Measurements from ENCODE around the gene RLN1. TPM values are rescaled to one million over a fixed set of nuclear protein-coding genes. Genes with fewer than 3 reads are reported as not detected.
"Not testable (repeated sequence)": the region's sequence is repeated elsewhere in the genome, so short reads cannot be mapped to it uniquely, and the experiment has no call there.

RLN1 gene, protein sequence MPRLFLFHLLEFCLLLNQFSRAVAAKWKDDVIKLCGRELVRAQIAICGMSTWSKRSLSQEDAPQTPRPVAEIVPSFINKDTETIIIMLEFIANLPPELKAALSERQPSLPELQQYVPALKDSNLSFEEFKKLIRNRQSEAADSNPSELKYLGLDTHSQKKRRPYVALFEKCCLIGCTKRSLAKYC
- total RNA-seq = not detected

DNA sequence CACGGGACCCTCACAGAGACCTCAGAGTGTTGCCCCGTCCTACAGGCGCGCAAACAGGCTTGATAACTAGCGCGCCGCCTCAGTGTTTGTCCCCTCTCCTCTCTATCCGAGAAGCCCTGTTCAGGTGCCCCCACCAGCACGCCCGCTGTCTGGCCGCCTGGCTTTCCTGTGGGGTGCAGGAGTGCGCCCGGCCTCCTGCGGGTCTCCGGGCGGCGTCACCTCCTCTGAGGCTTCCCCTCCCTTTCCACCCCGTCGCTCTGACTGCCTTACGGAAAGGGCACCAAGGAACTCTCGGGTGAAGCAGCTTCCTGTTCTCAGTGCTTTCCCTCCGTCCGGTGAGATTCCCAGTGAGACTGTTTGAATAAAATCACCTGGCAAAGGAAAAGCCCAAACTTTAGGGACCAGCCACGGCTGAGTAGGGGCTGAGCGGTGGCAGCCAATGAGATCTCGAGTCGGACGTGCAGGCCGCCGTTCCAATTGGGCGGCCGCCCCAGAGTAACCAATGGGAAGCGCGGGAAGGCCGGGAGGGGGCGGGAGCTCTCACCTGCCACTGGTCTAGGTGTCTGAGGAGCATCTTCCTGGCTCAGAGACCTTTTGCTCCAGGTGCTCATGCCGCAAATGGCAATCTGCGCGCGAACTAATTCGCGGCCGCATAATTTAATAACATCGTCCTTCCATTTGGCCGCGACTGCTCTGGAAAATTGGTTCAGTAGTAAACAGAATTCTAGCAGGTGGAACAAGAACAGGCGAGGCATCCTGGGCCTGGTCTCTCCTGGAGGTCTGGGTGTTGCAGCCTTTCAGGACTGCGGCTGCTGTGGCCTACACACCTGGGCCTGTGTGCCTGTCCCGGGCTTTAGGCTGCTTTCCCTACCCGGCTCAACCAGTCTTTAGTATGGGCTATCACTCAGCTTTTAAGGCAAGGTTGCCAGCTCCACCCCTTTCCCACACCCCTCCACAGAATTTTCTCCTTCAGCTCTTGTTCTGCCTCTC, at the start of gene RLN1:
TSS of gene RLN1 (minus strand) at position 885 of the 990 bp plus-strand sequence. CDS start at position 755, 130 bp downstream.
- WGBS = 23% methylated on average over 14 of the region's 50 CpGs
- H3K27ac ChIP-seq; DNase-seq (ENCODE audit: low spot score in 2 of 2); H3K27me3 ChIP-seq; H3K4me1 ChIP-seq; H3K9me3 ChIP-seq; H3K4me3 ChIP-seq; H3K36me3 ChIP-seq: not testable (repeated sequence)

- no peaks in the 10 kb centered on the region for H3K4me1 ChIP-seq
- no peak overlapping the region for H3K4me3 ChIP-seq
- TF ChIP-seq POLR2AphosphoS5 (IDR thresholded peaks at IDR 0.05) = no peak
- TF ChIP-seq EP300 (IDR thresholded peaks at IDR 0.05) = no peak
- TF ChIP-seq CTCF (IDR thresholded peaks at IDR 0.05) = no peak
- TF ChIP-seq POLR2A (IDR thresholded peaks at IDR 0.05) = no peak
- H3K36me3 ChIP-seq = no peaks in the 10 kb centered on the region
- DNase-seq (ENCODE audit: low spot score in 2 of 2) = no peak
- no peak overlapping the region for H3K27ac ChIP-seq
- H3K27me3 ChIP-seq = no peaks in the 10 kb centered on the region
- H3K9me3 ChIP-seq = no peaks in the 10 kb centered on the region
- WGBS = 62% methylated on average over 3 of the region's 3 CpGs
Observed at GRCh38 chr9:5389109-5389732, 49.5 kb upstream of the RLN1 start.

- H3K36me3 ChIP-seq = no peaks in the 10 kb centered on the region
- no peak overlapping the region for H3K27ac ChIP-seq
- no peaks in the 10 kb centered on the region for H3K4me1 ChIP-seq
- H3K27me3 ChIP-seq = no peaks in the 10 kb centered on the region
- H3K9me3 ChIP-seq = no peaks in the 10 kb centered on the region
- DNase-seq (ENCODE audit: low spot score in 2 of 2) = no peak
- WGBS = 90% methylated on average over 5 of the region's 5 CpGs
- no peak for TF ChIP-seq POLR2AphosphoS5 (IDR thresholded peaks at IDR 0.05)
- TF ChIP-seq CTCF (IDR thresholded peaks at IDR 0.05) = no peak
- no peak for TF ChIP-seq EP300 (IDR thresholded peaks at IDR 0.05)
- no peak for TF ChIP-seq POLR2A (IDR thresholded peaks at IDR 0.05)
- H3K4me3 ChIP-seq = no peak overlapping the region
Observed at GRCh38 chr9:5388026-5388819, 48.5 kb upstream of the RLN1 start.

- H3K27me3 ChIP-seq = no peaks in the 10 kb centered on the region
- no peaks in the 10 kb centered on the region for H3K4me1 ChIP-seq
- no peaks in the 10 kb centered on the region for H3K9me3 ChIP-seq
- no peak overlapping the region for H3K4me3 ChIP-seq
- peaks cover 12% of the 10 kb centered on the region for H3K36me3 ChIP-seq
- DNase-seq (ENCODE audit: low spot score in 2 of 2) = no peak
- no peak for TF ChIP-seq POLR2A (IDR thresholded peaks at IDR 0.05)
- no peak for TF ChIP-seq POLR2AphosphoS5 (IDR thresholded peaks at IDR 0.05)
- no peak for TF ChIP-seq CTCF (IDR thresholded peaks at IDR 0.05)
- no peak for TF ChIP-seq EP300 (IDR thresholded peaks at IDR 0.05)
- H3K27ac ChIP-seq = no peak overlapping the region
Observed at GRCh38 chr9:5384436-5384835, 44.8 kb upstream of the RLN1 start.

DNA sequence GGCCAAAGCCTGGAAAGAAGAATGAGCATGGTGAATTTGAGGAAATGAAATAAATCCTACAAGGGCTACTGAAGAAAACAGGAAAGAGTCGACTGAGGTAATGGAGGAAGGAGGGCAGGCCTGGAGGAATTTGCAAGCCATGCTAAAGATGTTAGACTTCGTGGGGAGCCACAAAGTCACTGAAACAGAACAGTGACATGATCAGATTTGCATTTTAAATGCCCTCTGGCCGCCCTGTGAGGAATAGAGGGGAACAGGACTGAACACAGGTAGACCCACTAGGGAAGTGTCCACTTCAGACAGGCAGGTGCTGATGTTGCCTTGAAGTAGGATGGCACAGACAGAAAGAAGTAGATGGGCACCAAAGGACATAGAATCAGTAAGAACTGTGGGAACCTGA, 42.8 kb upstream of the RLN1 start:
- Histone ChIP-seq H3K4me1 (no peaks in the 10 kb centered on the region), H3K36me3 (peaks cover 12% of the 10 kb centered on the region), H3K9me3 (no peaks in the 10 kb centered on the region), H3K27ac (no peak overlapping the region), H3K4me3 (no peak overlapping the region), H3K27me3 (no peaks in the 10 kb centered on the region)
- WGBS = 95% methylated on average over 3 of the region's 3 CpGs
- DNase-seq (ENCODE audit: low spot score in 2 of 2) = no peak
- no peak for TF ChIP-seq EP300 (IDR thresholded peaks at IDR 0.05)
- no peak for TF ChIP-seq POLR2A (IDR thresholded peaks at IDR 0.05)
- TF ChIP-seq CTCF (IDR thresholded peaks at IDR 0.05) = no peak
